Measurements from ENCODE around the gene SLC38A9.

SLC38A9 gene

DNA sequence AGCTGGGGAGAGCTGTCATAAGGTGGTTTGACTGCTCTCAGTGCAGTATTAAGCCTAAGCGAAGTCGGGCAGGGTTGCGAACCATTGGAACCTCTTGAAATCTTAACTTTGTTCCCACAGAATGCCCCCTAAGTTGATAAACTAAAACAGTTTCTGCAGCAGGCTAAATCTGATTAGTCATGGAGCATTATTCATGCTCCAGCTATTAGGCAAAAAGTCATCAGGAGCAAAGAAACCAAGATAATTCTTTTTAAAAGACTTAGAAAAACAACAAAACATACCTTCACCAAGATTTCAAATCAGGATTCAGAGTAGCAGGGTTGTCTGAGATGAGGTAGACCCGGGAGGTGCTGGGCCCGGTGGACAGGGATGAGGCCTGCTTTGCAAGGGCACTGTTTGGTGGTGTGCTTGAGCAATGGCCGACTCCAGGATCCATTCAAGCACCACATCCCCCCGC, 107.5 kb downstream of the SLC38A9 start:
- TF ChIP-seq, protein P1, sequence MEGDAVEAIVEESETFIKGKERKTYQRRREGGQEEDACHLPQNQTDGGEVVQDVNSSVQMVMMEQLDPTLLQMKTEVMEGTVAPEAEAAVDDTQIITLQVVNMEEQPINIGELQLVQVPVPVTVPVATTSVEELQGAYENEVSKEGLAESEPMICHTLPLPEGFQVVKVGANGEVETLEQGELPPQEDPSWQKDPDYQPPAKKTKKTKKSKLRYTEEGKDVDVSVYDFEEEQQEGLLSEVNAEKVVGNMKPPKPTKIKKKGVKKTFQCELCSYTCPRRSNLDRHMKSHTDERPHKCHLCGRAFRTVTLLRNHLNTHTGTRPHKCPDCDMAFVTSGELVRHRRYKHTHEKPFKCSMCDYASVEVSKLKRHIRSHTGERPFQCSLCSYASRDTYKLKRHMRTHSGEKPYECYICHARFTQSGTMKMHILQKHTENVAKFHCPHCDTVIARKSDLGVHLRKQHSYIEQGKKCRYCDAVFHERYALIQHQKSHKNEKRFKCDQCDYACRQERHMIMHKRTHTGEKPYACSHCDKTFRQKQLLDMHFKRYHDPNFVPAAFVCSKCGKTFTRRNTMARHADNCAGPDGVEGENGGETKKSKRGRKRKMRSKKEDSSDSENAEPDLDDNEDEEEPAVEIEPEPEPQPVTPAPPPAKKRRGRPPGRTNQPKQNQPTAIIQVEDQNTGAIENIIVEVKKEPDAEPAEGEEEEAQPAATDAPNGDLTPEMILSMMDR (IDR thresholded peaks at IDR 0.05; ENCODE audit: insufficient read depth, missing control alignments) = no peak
- FAIRE-seq (no peak), DNase-seq (ENCODE audit: insufficient read length, low spot score) (no peak)

DNA sequence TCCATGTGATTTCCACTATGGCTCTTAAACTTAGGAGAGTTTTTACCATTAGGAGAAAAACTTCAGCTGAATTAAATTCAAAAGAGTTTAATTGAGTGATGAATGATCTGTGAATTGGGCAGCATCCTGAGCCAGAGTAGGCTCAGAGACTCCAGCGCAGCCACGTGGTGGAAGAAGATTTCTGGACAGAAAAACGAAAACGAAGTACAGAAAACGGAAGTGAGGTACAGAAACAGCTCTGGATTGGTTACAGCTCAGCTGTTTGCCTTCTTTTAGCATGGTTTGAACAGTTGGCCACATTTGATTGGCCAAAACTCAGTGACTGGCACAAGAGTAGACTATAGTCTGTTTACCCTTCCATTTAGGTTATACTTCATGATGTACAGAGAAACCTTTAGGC, 108.2 kb downstream of the SLC38A9 start:
- DNase-seq (ENCODE audit: insufficient read length, low spot score) (no peak), FAIRE-seq (no peak)
- TF ChIP-seq, protein P1 (IDR thresholded peaks at IDR 0.05; ENCODE audit: insufficient read depth, missing control alignments) = no peak

DNA sequence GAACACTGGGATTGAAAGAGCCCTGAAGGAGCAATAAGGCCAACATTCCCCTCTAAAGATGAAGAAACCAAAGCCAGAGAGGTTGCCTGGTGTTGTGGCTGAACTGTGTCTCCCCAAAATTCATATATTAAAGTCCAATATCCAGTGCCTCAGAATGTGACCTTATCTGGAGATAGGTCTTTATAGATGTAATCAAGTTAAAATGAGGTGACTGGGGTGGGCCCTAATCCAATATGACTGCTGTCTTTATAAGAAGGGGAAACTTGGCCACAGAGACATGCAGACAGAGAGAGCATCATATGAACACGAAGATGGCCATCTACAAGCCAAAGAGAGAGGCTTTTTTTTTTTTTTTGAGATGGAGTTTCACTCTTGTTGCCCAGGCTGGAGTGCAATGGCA, 110.5 kb downstream of the SLC38A9 start:
- TF ChIP-seq, protein P1 (IDR thresholded peaks at IDR 0.05; ENCODE audit: insufficient read depth, missing control alignments) = no peak
- DNase-seq (ENCODE audit: insufficient read length, low spot score) (no peak), FAIRE-seq (no peak)

DNA sequence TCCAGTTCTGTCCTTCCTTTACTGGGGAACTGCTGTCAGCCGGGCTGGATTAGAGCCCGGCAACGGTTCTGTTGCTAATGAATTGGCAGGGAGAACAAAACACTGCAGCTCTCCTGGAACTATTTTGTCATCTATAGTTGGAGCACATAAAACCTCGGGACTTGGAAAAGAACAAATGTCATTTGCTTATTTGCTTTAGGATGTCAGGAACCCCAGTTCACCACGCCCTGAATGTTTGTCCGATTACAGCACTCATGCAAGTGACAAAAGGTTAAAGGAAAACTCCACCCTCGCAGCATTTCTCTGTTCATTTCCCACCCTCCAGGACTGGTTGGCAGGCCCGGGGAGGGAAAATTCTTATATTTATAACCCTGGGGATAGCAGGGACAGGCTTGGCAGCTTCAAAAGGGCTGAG, 110.9 kb downstream of the SLC38A9 start:
- DNase-seq (ENCODE audit: insufficient read length, low spot score) (no peak), FAIRE-seq (no peak)

DNA sequence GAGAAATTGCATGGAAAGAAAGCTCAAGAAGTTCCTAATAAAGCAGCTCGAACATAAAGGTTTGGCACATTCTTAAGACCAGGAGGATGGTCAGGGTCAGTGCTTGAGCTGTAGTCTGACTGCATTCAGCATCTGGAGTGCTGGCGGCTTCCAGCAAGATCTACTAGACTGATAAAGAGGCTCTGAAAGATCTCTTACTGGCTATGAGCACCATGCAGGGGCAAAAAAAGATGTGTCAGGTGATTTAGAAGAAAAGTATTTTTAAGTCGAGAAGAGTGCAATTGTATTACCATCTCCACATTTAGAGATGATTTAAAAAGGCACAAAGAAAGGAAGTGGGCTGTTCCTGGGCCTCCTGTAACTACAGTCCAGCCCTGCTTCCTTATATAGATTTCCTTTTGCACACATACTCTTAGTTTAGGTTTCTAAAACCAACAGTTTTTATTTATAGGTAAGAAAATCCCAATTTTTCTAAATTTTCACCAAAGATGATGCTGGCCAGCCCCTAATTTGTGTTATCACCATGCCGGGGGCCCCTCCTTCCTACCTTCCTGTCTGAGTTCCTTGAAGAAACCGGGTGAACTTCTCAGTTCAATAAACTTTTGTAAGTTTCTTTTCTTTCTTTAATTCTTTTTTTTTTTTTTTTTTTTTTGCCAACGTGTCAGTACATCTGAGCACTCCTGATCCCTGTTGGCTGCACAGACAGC, 111.5 kb downstream of the SLC38A9 start:
- TF ChIP-seq, protein P1 (IDR thresholded peaks at IDR 0.05; ENCODE audit: insufficient read depth, missing control alignments) = no peak
- FAIRE-seq = no peak
- DNase-seq (ENCODE audit: insufficient read length, low spot score) = no peak

More for the DNA sequence above, 110.9 kb downstream of the SLC38A9 start:
- TF ChIP-seq, protein P1 (IDR thresholded peaks at IDR 0.05; ENCODE audit: insufficient read depth, missing control alignments) = no peak

DNA sequence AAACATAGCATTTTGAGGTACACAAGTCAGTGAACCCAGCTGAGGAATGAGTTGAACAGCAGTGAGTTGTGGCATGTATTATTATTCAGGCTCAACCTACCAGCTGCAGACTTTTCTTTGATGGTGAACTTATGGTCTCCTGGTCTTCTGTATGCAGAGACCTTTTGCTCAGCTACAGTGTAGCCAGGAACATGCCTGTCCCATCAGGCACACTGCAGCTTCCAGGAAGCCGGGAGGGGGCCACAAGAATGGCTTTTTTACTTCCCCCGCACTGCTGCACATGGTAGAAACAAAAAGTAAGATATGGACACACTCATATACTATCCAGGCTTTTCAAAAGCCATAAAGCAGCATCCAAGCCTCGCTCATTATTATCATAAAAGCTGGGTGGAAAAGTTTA, 112.0 kb downstream of the SLC38A9 start:
- TF ChIP-seq, protein P1 (IDR thresholded peaks at IDR 0.05; ENCODE audit: insufficient read depth, missing control alignments) = no peak
- FAIRE-seq = no peak
- DNase-seq (ENCODE audit: insufficient read length, low spot score) = no peak

Measured in D721Med (cell line).